Mesothelial cell of epicardium (in vitro differentiated cells): ENCODE results near the gene RALY. TPM values are rescaled to one million over a fixed set of nuclear protein-coding genes. Genes with fewer than 3 reads are reported as not detected.

Experiments used
- DNase-seq, 2 experiments: peaks; one replicate each; pipeline ENCODE4 v3.0.0; 2021; ENCODE audit warnings: low spot score in 2 of 2; ENCODE audit not compliant: unreplicated experiment in 2 of 2
- H3K27ac Mint-ChIP-seq: 2 replicates; pipeline ENCODE4 v1.8.0; 2021; ENCODE audit warnings: mixed read lengths
- H3K27me3 Mint-ChIP-seq: 2 replicates; pipeline ENCODE4 v1.8.0; 2021; ENCODE audit warnings: low read depth, mixed read lengths
- H3K36me3 Mint-ChIP-seq: 2 replicates; pipeline ENCODE4 v1.8.0; 2021; ENCODE audit warnings: mixed read lengths
- H3K4me1 Mint-ChIP-seq: 2 replicates; pipeline ENCODE4 v1.8.0; 2021; ENCODE audit warnings: mixed read lengths
- H3K4me3 Mint-ChIP-seq: 2 replicates; pipeline ENCODE4 v1.8.0; 2021; ENCODE audit warnings: mild to moderate bottlenecking, moderate library complexity, mixed read lengths
- H3K9me3 Mint-ChIP-seq: 2 replicates; pipeline ENCODE4 v1.8.0; 2021; ENCODE audit warnings: mixed read lengths
- CTCF ChIP-seq: fragments of 200-600 bp; sonication (generic); IDR thresholded peaks from one replicate; pipeline ENCODE4 v1.5.0; 2021; ENCODE audit warnings: antibody characterized with exemption; ENCODE audit not compliant: unreplicated experiment
- total RNA-seq: library from RNA; stranded (reverse); gene quantifications from 3 replicates; pipeline ENCODE4 v1.2.1, GENCODE V29; 2021

RALY gene
- total RNA-seq, result 139 to 141 TPM (median 140 TPM) in 3 replicates

DNA sequence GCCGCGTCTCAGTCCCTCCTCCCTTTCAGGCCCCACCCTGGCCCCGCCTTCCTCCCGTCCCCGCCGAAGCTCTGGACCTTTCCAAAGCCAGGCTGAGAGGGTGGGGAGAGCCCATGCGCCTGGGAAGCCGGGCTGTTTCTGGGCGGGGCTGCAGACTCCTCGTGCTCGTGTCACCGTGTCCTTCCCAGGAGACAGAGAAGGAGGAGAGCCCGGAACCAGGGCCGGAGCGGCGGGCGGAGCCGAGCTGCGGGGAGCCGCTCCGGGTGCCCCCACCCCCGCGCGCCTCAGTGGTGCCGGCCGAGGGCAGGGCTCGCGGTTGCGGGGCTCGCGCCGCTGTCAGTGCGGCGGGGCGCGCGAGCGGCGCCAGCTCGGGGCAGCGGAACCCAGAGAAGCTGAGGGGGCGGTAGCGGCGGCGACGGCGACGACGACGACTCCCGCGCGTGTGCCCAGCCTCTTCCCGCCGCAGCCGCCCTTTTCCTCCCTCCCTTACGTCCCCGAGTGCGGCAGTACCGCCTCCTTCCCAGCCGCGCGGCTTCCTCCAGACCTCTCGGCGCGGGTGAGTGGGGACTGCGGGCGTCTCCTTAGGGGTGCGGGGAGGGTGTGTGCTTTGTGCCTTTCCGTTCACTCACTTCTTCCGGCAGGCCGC, at the start of gene RALY:
Gene RALY, plus strand, starts transcription at position 336 of the 646 bp plus-strand sequence. CDS start 78,164 bp downstream, outside the sequence.
- Mint-ChIP-seq H3K27me3 (no peaks in the 10 kb centered on the region), H3K4me1 (peaks cover 41% of the 10 kb centered on the region), H3K27ac (peak within 1 kb of the TSS; percentile 98), H3K4me3 (peak within 1 kb of the TSS; percentile 94), H3K36me3 (no peaks in the 10 kb centered on the region), H3K9me3 (no peaks in the 10 kb centered on the region)
- TF ChIP-seq CTCF, result no peak
- DNase-seq, result no peak

DNA sequence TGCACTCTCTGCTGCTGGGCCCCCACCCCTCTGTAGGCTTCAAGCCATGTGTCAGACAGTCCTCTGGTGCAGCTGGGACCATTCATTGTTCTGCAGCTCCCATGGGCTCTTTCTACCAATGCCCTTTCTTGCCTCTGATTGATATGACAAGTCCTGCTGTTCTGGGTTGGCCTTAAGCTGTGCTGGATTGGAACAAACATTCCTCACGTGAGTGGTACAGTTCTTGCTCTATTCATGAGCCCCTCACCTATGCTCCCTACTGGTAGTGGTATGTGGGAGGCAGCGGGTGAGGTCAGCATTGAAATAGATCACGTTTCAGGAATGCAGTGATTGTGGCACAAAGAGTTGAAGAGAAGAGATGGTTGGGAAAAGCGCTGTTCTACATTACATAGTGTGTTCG, 48.8 kb upstream of the RALY start:
- H3K4me3 Mint-ChIP-seq, result no peak overlapping the region
- peaks cover 3% of the 10 kb centered on the region for H3K36me3 Mint-ChIP-seq
- H3K27me3 Mint-ChIP-seq, result no peaks in the 10 kb centered on the region
- no peak overlapping the region for H3K27ac Mint-ChIP-seq
- peaks cover 15% of the 10 kb centered on the region for H3K9me3 Mint-ChIP-seq
- no peak for TF ChIP-seq CTCF
- DNase-seq, result no peak
- H3K4me1 Mint-ChIP-seq, result peaks cover 2% of the 10 kb centered on the region

DNA sequence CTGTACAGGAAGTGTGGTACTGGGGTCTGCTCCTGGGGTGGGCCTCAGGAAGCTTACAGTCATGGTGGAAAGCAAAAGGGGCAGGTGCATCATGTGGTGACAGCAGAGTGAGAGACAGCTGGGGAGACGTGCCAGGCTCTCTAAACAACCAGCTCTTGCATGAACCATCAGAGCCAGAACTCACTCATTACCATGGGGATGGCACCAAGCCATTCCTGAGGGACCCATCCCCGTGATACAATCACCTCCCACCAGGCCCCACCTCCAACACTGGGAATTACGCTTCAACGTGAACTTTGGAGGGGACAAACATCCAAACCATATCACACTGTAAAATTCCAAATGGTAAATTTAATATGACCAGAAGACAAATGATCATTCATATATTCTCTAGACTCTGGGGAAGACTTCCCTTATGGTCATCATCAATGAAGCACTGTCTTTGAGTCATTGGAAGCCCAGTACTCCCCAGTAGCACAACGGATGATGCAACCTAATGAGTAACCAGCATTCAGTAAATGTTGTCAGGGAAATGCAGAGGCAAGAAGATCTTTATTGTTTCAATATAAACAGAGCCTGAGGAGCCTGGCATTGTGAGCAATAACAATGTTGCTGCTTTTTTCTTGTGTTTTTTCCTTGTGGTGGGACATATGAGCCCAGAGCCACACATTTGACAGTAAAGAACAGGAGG, 48.2 kb upstream of the RALY start:
- Mint-ChIP-seq H3K4me3 (no peak overlapping the region), H3K36me3 (peaks cover 3% of the 10 kb centered on the region), H3K27me3 (no peaks in the 10 kb centered on the region), H3K9me3 (peaks cover 15% of the 10 kb centered on the region), H3K27ac (no peak overlapping the region), H3K4me1 (peaks cover 2% of the 10 kb centered on the region)
- no peak for DNase-seq
- no peak for TF ChIP-seq CTCF

- Mint-ChIP-seq H3K27me3 (peaks cover 2% of the 10 kb centered on the region), H3K4me1 (peaks cover 2% of the 10 kb centered on the region), H3K36me3 (peaks cover 3% of the 10 kb centered on the region), H3K27ac (no peak overlapping the region), H3K4me3 (no peak overlapping the region), H3K9me3 (peaks cover 26% of the 10 kb centered on the region)
- peak; percentile 62 for TF ChIP-seq CTCF
- DNase-seq, result no peak
Measured at GRCh38 chr20:33947709-33948295, 45.9 kb upstream of the RALY start.

DNA sequence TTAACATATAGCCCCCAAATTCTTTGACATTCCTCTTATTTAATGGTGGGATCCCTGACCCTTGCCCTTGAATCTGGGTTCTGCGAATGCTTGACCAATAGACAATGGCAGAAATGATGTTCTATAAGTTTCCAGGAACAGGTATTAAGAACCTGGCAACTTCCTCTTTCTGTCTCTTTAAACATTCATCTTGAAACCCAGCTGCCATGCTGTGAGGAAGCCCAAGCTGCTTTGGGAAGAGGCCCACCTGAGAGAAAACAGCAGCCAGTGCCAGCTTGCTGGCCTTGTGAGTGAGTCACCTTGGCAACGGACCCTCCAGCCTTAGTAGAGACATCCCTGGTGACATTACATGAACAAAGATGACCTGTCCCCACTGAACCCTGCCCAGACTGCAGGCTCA, 45.2 kb upstream of the RALY start:
- Mint-ChIP-seq H3K27me3 (peaks cover 2% of the 10 kb centered on the region), H3K9me3 (peaks cover 26% of the 10 kb centered on the region), H3K36me3 (peaks cover 3% of the 10 kb centered on the region), H3K4me3 (no peak overlapping the region), H3K4me1 (peaks cover 2% of the 10 kb centered on the region), H3K27ac (no peak overlapping the region)
- TF ChIP-seq CTCF, result no peak
- no peak for DNase-seq
